Astrocyte (in vitro differentiated cells and primary cell): ENCODE data around the gene SLC37A4.

Experiments
- EZH2 ChIP-seq: IDR thresholded peaks from 2 replicates; pipeline ENCODE4 v1.6.1; 2012; ENCODE audit warnings: mild to moderate bottlenecking, low read length, inconsistent platforms; ENCODE audit not compliant: insufficient read depth
- TF ChIP-seq, protein P1 (sequence below): IDR thresholded peaks from 2 replicates; pipeline ENCODE4 v1.5.1; 2011; ENCODE audit warnings: low read depth, mild to moderate bottlenecking, inconsistent platforms, low read length, moderate library complexity; ENCODE audit not compliant: insufficient read depth

DNA sequence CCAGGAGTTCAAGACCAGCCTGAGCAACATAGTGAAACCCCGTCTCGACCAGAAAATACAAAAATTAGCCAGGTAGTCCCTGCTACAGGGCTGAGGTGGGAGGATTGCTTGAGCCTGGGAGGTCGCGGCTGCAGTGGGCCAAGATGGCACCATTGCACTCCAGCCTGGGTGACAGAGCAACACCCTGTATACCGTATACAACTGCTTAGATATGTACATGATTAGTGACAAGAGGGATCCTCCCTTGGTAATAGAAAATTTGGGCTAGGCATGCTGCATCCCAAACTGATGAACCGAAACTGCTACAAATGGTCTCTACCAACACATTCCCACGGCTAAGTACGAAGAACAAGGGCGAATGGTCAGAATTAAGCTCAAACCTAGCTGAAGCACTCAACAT is 12.2 kb upstream of the SLC37A4 start:
- TF ChIP-seq, protein P1, sequence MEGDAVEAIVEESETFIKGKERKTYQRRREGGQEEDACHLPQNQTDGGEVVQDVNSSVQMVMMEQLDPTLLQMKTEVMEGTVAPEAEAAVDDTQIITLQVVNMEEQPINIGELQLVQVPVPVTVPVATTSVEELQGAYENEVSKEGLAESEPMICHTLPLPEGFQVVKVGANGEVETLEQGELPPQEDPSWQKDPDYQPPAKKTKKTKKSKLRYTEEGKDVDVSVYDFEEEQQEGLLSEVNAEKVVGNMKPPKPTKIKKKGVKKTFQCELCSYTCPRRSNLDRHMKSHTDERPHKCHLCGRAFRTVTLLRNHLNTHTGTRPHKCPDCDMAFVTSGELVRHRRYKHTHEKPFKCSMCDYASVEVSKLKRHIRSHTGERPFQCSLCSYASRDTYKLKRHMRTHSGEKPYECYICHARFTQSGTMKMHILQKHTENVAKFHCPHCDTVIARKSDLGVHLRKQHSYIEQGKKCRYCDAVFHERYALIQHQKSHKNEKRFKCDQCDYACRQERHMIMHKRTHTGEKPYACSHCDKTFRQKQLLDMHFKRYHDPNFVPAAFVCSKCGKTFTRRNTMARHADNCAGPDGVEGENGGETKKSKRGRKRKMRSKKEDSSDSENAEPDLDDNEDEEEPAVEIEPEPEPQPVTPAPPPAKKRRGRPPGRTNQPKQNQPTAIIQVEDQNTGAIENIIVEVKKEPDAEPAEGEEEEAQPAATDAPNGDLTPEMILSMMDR, result no peak
- TF ChIP-seq EZH2, result no peak
